Thymus (tissue), 11 donors: ENCODE data around the gene CIITA. TPM values are rescaled to one million over a fixed set of nuclear protein-coding genes. Genes with fewer than 3 reads are reported as not detected.
A peak's percentile ranks its signal among the peaks of the same experiment; 100 is the strongest.

Experiments
- DNase-seq, 9 donors: peaks; one replicate each; pipeline ENCODE4 v3.0.0-alpha.2; 2013; ENCODE audit warnings: low spot score in 9 of 9, low read depth in 6 of 9, missing footprints in 1 of 9
- H3K27ac ChIP-seq, 2 donors: one replicate each; pipeline ENCODE4 v1.5.1; 2013; ENCODE audit warnings: control low read depth in 1 of 2, low read depth in 1 of 2, low read length in 1 of 2, mild to moderate bottlenecking in 1 of 2, moderate library complexity in 1 of 2
- H3K27me3 ChIP-seq, 2 donors: one replicate each; pipeline ENCODE4 v1.5.1; 2013; ENCODE audit warnings: low read length in 1 of 2; ENCODE audit not compliant: control insufficient read depth in 2 of 2, insufficient read depth in 1 of 2
- H3K36me3 ChIP-seq, 2 donors: one replicate each; pipeline ENCODE4 v1.5.1; 2013; ENCODE audit warnings: low read length in 1 of 2, mild to moderate bottlenecking in 1 of 2, moderate library complexity in 1 of 2; ENCODE audit not compliant: control insufficient read depth in 2 of 2, insufficient read depth in 2 of 2
- H3K4me1 ChIP-seq, 2 donors: one replicate each; pipeline ENCODE4 v1.5.1; 2013; ENCODE audit warnings: low read length in 2 of 2; ENCODE audit not compliant: control insufficient read depth in 2 of 2, insufficient read depth in 2 of 2
- H3K4me3 ChIP-seq, 2 donors: one replicate each; pipeline ENCODE4 v1.5.1; 2013; ENCODE audit warnings: low read length in 2 of 2, control low read depth in 1 of 2, mild to moderate bottlenecking in 1 of 2
- H3K9me3 ChIP-seq, 2 donors: one replicate each; pipeline ENCODE4 v1.5.1; 2013; ENCODE audit warnings: low read length in 1 of 2, mild to moderate bottlenecking in 1 of 2; ENCODE audit not compliant: control insufficient read depth in 2 of 2, insufficient read depth in 1 of 2
- WGBS: extraction: QIAGEN DNeasy Blood & Tissue Kit; methylation state at CpG from one replicate; pipeline ENCODE4 v1.1.7; 2013; 5-methylcytosine and 5-hydroxymethylcytosine counted together
- polyA plus RNA-seq: library from polyadenylated mRNA; stranded (reverse); fragments of 200-250 nt; gene quantifications from one replicate; pipeline ENCODE4 v1.2.3, GENCODE V29; 2013
- total RNA-seq: library from RNA; stranded (reverse); fragments of 120-200 nt; gene quantifications from one replicate; pipeline ENCODE4 v1.2.4, GENCODE V29; 2013
- donor health status: healthy.

The CIITA gene
- total and polyA plus RNA-seq, 2 donors = 16.7 to 32.8 TPM

- peaks cover 25 to 36% of the 10 kb centered on the region in 2 donors for H3K4me1 ChIP-seq
Observed at GRCh38 chr16:10881479-10882030, 4.6 kb downstream of the CIITA start.

GRCh38 chr16:10883004-10883403 is 6.0 kb downstream of the CIITA start:
- no peak overlapping the region for H3K4me3 ChIP-seq
- peaks cover 0 to 25% of the 10 kb centered on the region in 2 donors for H3K27me3 ChIP-seq
- no peaks in the 10 kb centered on the region for H3K9me3 ChIP-seq
- no peak overlapping the region for H3K27ac ChIP-seq
- peaks cover 14 to 27% of the 10 kb centered on the region in 2 donors for H3K4me1 ChIP-seq
- H3K36me3 ChIP-seq = peaks cover 0 to 3% of the 10 kb centered on the region in 2 donors
- DNase-seq = no peak
- WGBS = 94% methylated on average over 7 of the region's 7 CpGs

More at GRCh38 chr16:10881479-10882030, 4.6 kb downstream of the CIITA start:
- H3K9me3 ChIP-seq = no peaks in the 10 kb centered on the region
- 43% methylated on average over 7 of the region's 7 CpGs for WGBS
- no peak overlapping the region for H3K27ac ChIP-seq
- H3K27me3 ChIP-seq = peaks cover 0 to 34% of the 10 kb centered on the region in 2 donors
- H3K4me3 ChIP-seq = no peak overlapping the region
- H3K36me3 ChIP-seq = peaks cover 0 to 3% of the 10 kb centered on the region in 2 donors
- no peak for DNase-seq

GRCh38 chr16:10885246-10885645 is 8.2 kb downstream of the CIITA start:
- peaks cover 0 to 3% of the 10 kb centered on the region in 2 donors for H3K36me3 ChIP-seq
- H3K4me3 ChIP-seq = no peak overlapping the region
- H3K27me3 ChIP-seq = peaks cover 0 to 2% of the 10 kb centered on the region in 2 donors
- no peak for DNase-seq
- peaks cover 0 to 16% of the 10 kb centered on the region in 2 donors for H3K4me1 ChIP-seq
- H3K27ac ChIP-seq = peak overlapping the region in 1 of 2 donors; percentile 37
- WGBS = 77% methylated on average over 6 of the region's 6 CpGs
- H3K9me3 ChIP-seq = no peaks in the 10 kb centered on the region

- WGBS = 43% methylated on average over 10 of the region's 10 CpGs
- peaks cover 0 to 12% of the 10 kb centered on the region in 2 donors for H3K4me1 ChIP-seq
- DNase-seq = no peak
- no peak overlapping the region for H3K4me3 ChIP-seq
- H3K27me3 ChIP-seq = no peaks in the 10 kb centered on the region
- H3K9me3 ChIP-seq = no peaks in the 10 kb centered on the region
- H3K27ac ChIP-seq = no peak overlapping the region
- H3K36me3 ChIP-seq = no peaks in the 10 kb centered on the region
Observed at GRCh38 chr16:10888320-10888937, 11.4 kb downstream of the CIITA start.

GRCh38 chr16:10889855-10890254 is 12.9 kb downstream of the CIITA start:
- no peaks in the 10 kb centered on the region for H3K27me3 ChIP-seq
- no peak for DNase-seq
- peaks cover 0 to 11% of the 10 kb centered on the region in 2 donors for H3K4me1 ChIP-seq
- no peaks in the 10 kb centered on the region for H3K36me3 ChIP-seq
- 94% methylated on average over 4 of the region's 4 CpGs for WGBS
- no peaks in the 10 kb centered on the region for H3K9me3 ChIP-seq
- H3K4me3 ChIP-seq = no peak overlapping the region
- H3K27ac ChIP-seq = no peak overlapping the region

GRCh38 chr16:10892782-10893318 is 15.8 kb downstream of the CIITA start:
- H3K4me3 ChIP-seq = no peak overlapping the region
- H3K27ac ChIP-seq = no peak overlapping the region
- no peaks in the 10 kb centered on the region for H3K36me3 ChIP-seq
- peaks cover 0 to 3% of the 10 kb centered on the region in 2 donors for H3K4me1 ChIP-seq
- no peaks in the 10 kb centered on the region for H3K9me3 ChIP-seq
- no peak for DNase-seq
- 95% methylated on average over 5 of the region's 5 CpGs for WGBS
- no peaks in the 10 kb centered on the region for H3K27me3 ChIP-seq

- peak in 7 of 9 donors; percentile 25 to 72 (median 49) for DNase-seq
- Histone ChIP-seq H3K4me3 (no peak overlapping the region), H3K27ac (no peak overlapping the region), H3K36me3 (peaks cover 0 to 4% of the 10 kb centered on the region in 2 donors), H3K9me3 (no peaks in the 10 kb centered on the region), H3K4me1 (peaks cover 0 to 3% of the 10 kb centered on the region in 2 donors), H3K27me3 (no peaks in the 10 kb centered on the region)
- WGBS = 87% methylated on average over 17 of the region's 17 CpGs
Observed at GRCh38 chr16:10895053-10895946, 18.3 kb downstream of the CIITA start.

- no peak overlapping the region for H3K27ac ChIP-seq
- H3K27me3 ChIP-seq = no peaks in the 10 kb centered on the region
- no peaks in the 10 kb centered on the region for H3K9me3 ChIP-seq
- no peak overlapping the region for H3K4me3 ChIP-seq
- no peak for DNase-seq
- 47% methylated on average over 3 of the region's 3 CpGs for WGBS
- peaks cover 0 to 4% of the 10 kb centered on the region in 2 donors for H3K36me3 ChIP-seq
- peaks cover 0 to 3% of the 10 kb centered on the region in 2 donors for H3K4me1 ChIP-seq
Observed at GRCh38 chr16:10896165-10896564, 19.2 kb downstream of the CIITA start.
